Activated T-cell treated with anti-CD3 and anti-CD28 coated beads, Interleukin-2, amount 50 U/mL, for 4 hours (primary cell): Measurements from ENCODE around the gene NIPAL1. TPM values are rescaled to one million over a fixed set of nuclear protein-coding genes. Genes with fewer than 3 reads are reported as not detected.

ENCODE experiments used
- ATAC-seq, 2 donors: fragments of 200-7000 bp; cut with Tn5 transposase; one replicate each; pipeline ENCODE4 v1.10.0; 2021
- DNase-seq: peaks from one replicate; pipeline ENCODE4 v3.0.0-alpha.2; 2020
- H3K27me3 Mint-ChIP-seq: one replicate; pipeline ENCODE4 v1.8.0; 2021; ENCODE audit warnings: low read depth, mixed read lengths
- H3K36me3 Mint-ChIP-seq: one replicate; pipeline ENCODE4 v1.8.0; 2022; ENCODE audit warnings: mixed read lengths; ENCODE audit not compliant: insufficient read depth
- H3K4me1 Mint-ChIP-seq: one replicate; pipeline ENCODE4 v1.8.0; 2021; ENCODE audit warnings: low read depth, mixed read lengths
- H3K4me3 Mint-ChIP-seq: one replicate; pipeline ENCODE4 v1.8.0; 2021; ENCODE audit warnings: mild to moderate bottlenecking, moderate library complexity, mixed read lengths
- H3K9me3 Mint-ChIP-seq: one replicate; pipeline ENCODE4 v1.8.0; 2021; ENCODE audit warnings: mixed read lengths
- total RNA-seq, 3 donors: library from RNA; stranded (reverse); gene quantifications; one replicate each; pipeline ENCODE4 v1.2.1, GENCODE V29; 2021

NIPAL1 gene
- total RNA-seq, 3 donors from 2014 or later: 8.6 to 8.9 (median 8.8) TPM

DNA sequence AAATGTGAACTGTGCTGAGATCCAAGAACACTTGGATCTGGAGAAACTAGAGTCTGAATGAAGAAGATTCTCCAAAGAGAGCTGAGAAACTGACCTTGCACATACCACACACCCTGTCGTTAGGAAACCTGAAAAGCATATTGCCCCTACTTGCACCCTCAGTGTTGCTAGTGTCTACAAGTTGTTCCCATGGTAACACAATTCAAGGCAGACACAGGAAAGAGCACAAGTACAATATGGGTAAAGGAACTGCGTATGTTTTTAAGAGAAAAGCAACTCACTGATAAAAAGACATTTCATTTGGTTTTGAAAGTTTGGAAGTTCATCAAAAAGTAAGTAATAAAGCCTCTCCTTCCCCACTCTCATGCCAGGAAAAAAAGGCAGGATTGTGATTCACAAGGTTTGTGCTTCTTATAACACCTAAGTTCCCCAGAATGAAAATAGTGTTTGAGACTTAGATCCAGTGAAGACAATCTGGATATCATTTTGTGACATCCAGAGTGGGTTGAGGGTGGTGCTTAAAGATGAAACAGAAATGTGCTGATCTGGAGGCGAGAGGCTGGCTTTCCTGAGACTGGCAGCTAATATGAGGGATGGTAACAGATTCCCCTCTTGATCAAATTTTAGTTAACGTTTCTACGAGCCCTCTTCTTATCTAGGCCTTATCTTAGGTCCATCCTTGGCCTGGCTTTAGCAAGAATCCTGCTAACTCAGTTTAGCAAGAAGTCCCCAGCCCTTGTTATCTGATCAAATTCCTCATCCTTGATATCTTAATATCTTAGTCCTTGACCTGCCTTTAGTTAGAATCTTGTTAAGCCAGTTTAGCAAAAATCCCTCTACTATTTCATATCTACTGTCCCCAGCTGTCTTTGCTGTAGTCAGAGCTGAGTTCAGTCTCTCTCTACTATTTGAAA, 42.3 kb downstream of the NIPAL1 start:
- H3K4me1 Mint-ChIP-seq: peaks cover 12% of the 10 kb centered on the region
- peaks cover 1% of the 10 kb centered on the region for H3K27me3 Mint-ChIP-seq
- H3K36me3 Mint-ChIP-seq: peaks cover 5% of the 10 kb centered on the region
- peaks cover 14% of the 10 kb centered on the region for H3K9me3 Mint-ChIP-seq
- ATAC-seq: no peak
- DNase-seq: no peak
- H3K4me3 Mint-ChIP-seq: no peak overlapping the region

DNA sequence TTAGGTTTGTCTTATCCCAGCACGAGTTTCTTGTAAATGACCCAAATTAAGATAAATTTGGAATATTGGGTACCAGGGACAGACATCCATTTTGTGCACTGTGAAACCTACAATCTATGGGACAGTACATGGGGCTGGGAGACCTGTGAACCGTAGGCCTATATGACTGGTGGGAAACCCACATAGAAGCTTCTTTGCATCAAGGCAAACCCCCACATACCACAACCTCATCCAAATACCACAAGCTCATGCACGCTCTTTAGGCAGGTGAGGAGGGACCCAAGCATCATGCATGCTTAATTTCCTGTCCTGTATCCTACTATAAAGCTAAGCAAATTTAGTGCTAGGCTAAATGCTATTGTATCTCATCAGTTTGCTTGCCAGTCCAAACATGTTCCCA, 47.8 kb downstream of the NIPAL1 start:
- Mint-ChIP-seq H3K36me3 (peaks cover 30% of the 10 kb centered on the region), H3K9me3 (peaks cover 14% of the 10 kb centered on the region), H3K4me3 (no peak overlapping the region), H3K4me1 (peaks cover 22% of the 10 kb centered on the region), H3K27me3 (no peaks in the 10 kb centered on the region)
- DNase-seq (no peak), ATAC-seq (peak; percentile 23 to 32)

DNA sequence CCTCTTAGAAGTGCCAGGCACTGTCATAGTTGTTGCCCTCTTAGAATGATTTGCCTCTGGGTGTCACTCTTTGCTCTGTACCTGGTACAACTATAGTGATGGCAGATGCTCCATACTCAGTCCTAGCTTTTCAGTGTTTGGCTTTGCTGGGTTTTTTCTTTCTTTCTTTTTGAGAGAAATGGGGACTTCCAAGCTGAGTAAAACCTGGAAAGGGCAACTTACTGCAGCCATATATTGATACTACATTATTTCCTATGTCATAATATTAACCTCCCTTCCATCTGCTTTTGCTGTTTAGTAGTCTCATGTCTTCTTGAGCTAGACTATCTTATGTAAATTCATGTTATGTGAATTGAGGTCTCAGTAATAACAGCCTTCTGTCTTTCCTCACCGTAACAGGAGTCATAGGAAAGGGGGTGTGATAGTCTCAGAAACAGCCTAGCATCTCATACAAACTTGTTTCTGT, 49.0 kb downstream of the NIPAL1 start:
- H3K36me3 Mint-ChIP-seq: peaks cover 36% of the 10 kb centered on the region
- H3K9me3 Mint-ChIP-seq: peaks cover 10% of the 10 kb centered on the region
- no peaks in the 10 kb centered on the region for H3K27me3 Mint-ChIP-seq
- no peak for DNase-seq
- H3K4me1 Mint-ChIP-seq: peaks cover 18% of the 10 kb centered on the region
- ATAC-seq: peak; percentile 83 to 88
- no peak overlapping the region for H3K4me3 Mint-ChIP-seq

DNA sequence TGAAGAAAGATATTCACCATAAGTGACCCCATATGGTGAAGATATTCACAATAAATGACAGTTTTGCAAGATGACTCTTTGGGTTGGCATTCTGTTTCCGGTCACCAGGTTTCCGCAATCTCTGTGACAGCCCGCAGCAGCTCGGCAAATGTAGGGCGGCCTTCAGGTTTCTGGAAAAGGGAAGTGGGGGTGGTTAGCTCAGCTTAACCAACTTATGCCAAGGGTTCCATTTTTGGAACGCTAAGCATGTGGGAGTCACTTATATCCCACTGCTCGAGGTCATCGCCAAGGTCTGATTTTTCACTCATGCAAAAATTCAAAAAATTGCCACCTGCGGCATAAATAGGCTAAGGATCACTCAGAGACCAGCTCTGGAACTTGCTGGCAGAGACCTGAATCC, 51.0 kb downstream of the NIPAL1 start:
- Mint-ChIP-seq H3K9me3 (no peaks in the 10 kb centered on the region), H3K4me1 (peaks cover 18% of the 10 kb centered on the region), H3K36me3 (peaks cover 37% of the 10 kb centered on the region), H3K4me3 (no peak overlapping the region), H3K27me3 (no peaks in the 10 kb centered on the region)
- ATAC-seq (no peak), DNase-seq (no peak)

- ATAC-seq (no peak), DNase-seq (no peak)
- Mint-ChIP-seq H3K4me3 (no peak overlapping the region), H3K36me3 (peaks cover 35% of the 10 kb centered on the region), H3K4me1 (peaks cover 18% of the 10 kb centered on the region), H3K27me3 (no peaks in the 10 kb centered on the region), H3K9me3 (no peaks in the 10 kb centered on the region)
Measured at GRCh38 chr4:48068182-48068581, 51.6 kb downstream of the NIPAL1 start.

DNA sequence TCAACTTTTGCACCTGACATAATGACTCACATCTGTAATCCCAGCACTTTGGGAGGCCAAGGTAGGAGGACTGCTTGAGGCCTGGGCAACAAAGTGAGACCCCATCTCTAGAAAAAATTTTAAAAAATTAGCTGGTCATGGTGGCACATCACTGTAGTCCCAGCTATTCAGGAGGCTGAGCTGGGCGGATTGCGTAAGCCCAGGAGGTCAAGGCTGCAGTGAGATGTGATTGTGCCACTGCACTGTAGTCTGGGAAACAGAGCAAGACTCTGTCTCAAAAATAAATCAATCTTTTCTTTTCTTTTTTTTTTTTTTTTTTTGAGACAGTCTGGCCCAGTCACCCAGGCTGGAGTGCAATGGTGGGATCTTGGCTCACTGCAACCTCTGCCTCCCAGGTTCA, 52.5 kb downstream of the NIPAL1 start:
- Mint-ChIP-seq H3K27me3 (no peaks in the 10 kb centered on the region), H3K4me3 (no peak overlapping the region), H3K9me3 (no peaks in the 10 kb centered on the region), H3K36me3 (peaks cover 35% of the 10 kb centered on the region), H3K4me1 (peaks cover 16% of the 10 kb centered on the region)
- ATAC-seq (no peak), DNase-seq (no peak)

DNA sequence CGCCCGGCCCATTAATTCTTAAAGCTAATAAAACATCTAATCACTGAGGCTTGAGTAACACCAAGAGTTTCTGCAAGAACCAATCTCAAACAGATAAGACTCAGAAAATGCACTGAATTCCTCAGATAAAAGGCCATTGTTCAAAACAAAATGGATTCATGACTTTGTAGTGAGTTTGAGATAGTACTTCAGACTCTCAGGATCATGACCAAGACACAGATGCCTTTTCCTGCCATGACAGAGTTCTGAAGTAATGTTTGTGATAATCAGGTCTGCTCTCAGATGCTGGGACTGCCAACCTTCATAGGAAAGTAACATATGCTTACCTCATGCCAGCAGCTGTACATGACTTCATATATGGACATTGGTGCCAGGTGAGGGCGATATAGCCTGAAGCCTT, 54.6 kb downstream of the NIPAL1 start:
- peaks cover 27% of the 10 kb centered on the region for H3K36me3 Mint-ChIP-seq
- no peaks in the 10 kb centered on the region for H3K9me3 Mint-ChIP-seq
- H3K27me3 Mint-ChIP-seq: no peaks in the 10 kb centered on the region
- peaks cover under 1% of the 10 kb centered on the region for H3K4me1 Mint-ChIP-seq
- no peak overlapping the region for H3K4me3 Mint-ChIP-seq
- ATAC-seq: no peak
- DNase-seq: no peak

DNA sequence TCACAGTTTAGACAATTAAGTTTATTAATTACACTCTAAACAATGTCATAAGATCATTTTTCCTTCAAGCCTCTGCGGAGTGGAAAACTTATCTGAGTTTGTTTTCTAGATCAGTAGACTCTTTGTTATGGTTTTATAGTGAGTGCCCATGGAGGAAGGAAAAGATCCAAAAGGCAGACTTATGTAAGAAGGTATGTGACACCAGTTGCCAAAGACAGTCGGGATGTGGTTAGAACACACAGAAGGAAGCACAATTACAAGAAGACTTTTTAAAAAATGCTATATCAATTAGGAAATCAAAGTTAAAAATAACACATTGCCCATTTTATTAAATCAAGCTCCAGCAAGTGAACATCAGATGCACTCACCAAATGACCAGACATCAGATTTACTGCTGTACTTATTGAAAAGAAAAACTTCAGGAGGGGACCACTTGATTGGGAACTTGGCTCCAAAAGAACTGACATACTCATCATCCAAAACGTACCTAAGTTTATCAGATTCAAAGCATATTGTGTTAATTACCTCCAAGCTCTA, 57.1 kb downstream of the NIPAL1 start:
- no peak for DNase-seq
- H3K9me3 Mint-ChIP-seq: no peaks in the 10 kb centered on the region
- H3K4me1 Mint-ChIP-seq: peaks cover under 1% of the 10 kb centered on the region
- no peak for ATAC-seq
- H3K36me3 Mint-ChIP-seq: peaks cover 13% of the 10 kb centered on the region
- H3K4me3 Mint-ChIP-seq: no peak overlapping the region
- H3K27me3 Mint-ChIP-seq: no peaks in the 10 kb centered on the region

- ATAC-seq (no peak), DNase-seq (no peak)
- Mint-ChIP-seq H3K4me3 (no peak overlapping the region), H3K36me3 (peaks cover 15% of the 10 kb centered on the region), H3K27me3 (no peaks in the 10 kb centered on the region), H3K4me1 (peaks cover 8% of the 10 kb centered on the region), H3K9me3 (no peaks in the 10 kb centered on the region)
Measured at GRCh38 chr4:48074657-48075056, 58.1 kb downstream of the NIPAL1 start.

DNA sequence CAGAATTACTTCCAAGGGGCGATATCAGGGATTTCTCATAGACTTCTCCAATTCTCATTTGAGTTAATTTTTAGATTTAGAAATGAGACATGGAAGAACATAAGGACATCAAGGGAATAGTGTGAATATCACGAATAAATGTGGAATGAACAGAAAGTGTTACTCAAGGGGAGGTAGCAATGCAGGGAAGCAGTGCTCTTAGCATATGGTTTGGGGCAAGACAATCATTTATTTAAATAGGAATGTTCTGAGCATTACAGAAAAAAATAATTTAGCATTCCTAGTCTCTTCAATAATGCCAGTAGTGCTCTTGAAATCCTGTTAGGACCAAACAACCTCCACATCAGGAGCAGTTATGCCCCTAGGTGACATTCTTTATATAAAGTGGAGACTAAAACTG, 61.9 kb downstream of the NIPAL1 start:
- no peak for ATAC-seq
- no peak overlapping the region for H3K4me3 Mint-ChIP-seq

GRCh38 chr4:48078862-48079655, 62.5 kb downstream of the NIPAL1 start:
- ATAC-seq (no peak), DNase-seq (no peak)
- Mint-ChIP-seq H3K4me1 (peaks cover 25% of the 10 kb centered on the region), H3K27me3 (no peaks in the 10 kb centered on the region), H3K9me3 (no peaks in the 10 kb centered on the region), H3K36me3 (peaks cover 6% of the 10 kb centered on the region), H3K4me3 (no peak overlapping the region)

More for the DNA sequence above, 61.9 kb downstream of the NIPAL1 start:
- no peaks in the 10 kb centered on the region for H3K27me3 Mint-ChIP-seq
- H3K9me3 Mint-ChIP-seq: no peaks in the 10 kb centered on the region
- DNase-seq: no peak
- H3K4me1 Mint-ChIP-seq: peaks cover 25% of the 10 kb centered on the region
- peaks cover 6% of the 10 kb centered on the region for H3K36me3 Mint-ChIP-seq

DNA sequence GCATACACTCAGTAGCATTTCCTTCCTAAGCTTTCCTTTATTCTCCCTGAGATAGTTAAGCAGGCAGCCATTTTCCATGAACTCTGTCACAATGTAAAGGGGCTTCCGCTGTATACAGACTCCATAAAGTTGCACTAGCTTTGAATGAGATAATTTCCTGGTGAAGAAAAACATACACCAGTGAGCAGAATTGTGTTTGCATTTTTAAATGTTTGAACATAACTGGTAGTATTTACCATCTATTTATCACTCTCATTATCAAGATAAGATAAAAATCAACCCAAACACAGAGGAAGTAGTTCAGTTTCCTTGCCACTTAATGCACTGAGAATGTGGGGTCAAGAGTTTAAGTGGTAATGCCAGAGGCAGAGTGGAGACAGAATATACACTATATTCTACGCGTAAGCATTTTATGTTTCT, 63.4 kb downstream of the NIPAL1 start:
- DNase-seq: no peak
- Mint-ChIP-seq H3K4me1 (peaks cover 29% of the 10 kb centered on the region), H3K4me3 (no peak overlapping the region), H3K36me3 (peaks cover 15% of the 10 kb centered on the region), H3K27me3 (no peaks in the 10 kb centered on the region), H3K9me3 (no peaks in the 10 kb centered on the region)
- no peak for ATAC-seq

DNA sequence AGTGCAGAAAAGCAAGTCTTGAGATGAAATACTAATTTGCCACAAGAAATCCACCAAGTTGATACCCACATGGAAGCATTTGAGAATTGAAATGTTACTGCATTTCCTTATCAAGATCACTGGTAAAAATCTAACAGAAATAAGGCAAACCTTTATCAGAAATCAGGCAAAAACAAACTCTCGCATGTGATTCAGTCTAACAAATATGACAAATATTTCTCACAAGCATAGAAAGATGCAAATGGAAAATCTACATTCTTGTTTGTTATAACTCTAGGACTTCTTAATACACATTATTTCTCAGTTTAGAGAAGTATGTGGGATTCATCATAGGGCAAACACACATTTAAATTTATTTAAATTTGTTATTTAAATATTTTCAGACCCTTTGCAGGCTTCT, 64.6 kb downstream of the NIPAL1 start:
- Mint-ChIP-seq H3K4me3 (no peak overlapping the region), H3K36me3 (peaks cover 23% of the 10 kb centered on the region), H3K4me1 (peaks cover 32% of the 10 kb centered on the region), H3K9me3 (no peaks in the 10 kb centered on the region), H3K27me3 (no peaks in the 10 kb centered on the region)
- DNase-seq (no peak), ATAC-seq (peak in 1 of 2 donors; percentile 18)

DNA sequence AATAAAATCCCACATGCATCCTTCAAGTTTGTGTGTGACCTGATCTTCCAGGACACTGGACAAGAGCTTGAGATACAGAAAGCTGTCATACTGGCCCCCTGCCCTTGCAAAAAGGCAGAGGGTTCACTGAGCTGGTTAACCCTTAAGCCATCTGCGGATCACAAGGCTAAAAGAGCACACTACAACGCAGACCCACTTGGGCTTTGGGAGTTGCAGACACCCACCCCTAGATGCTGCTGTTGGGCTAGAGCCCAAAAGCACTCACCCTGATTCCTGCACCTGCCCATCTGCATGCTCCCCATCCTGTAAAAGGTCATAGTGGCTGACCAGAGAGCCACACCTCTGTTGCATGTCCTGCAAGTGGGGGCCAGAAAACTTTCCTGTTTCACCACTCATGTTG, 66.4 kb downstream of the NIPAL1 start:
- Mint-ChIP-seq H3K4me3 (no peak overlapping the region), H3K36me3 (peaks cover 23% of the 10 kb centered on the region), H3K9me3 (no peaks in the 10 kb centered on the region), H3K4me1 (peaks cover 34% of the 10 kb centered on the region), H3K27me3 (no peaks in the 10 kb centered on the region)
- no peak for DNase-seq
- no peak for ATAC-seq
